GM18507 (cell line): ENCODE measurements around the gene ADAMTS19.
"Not testable (repeated sequence)": the region's sequence is repeated elsewhere in the genome, so short reads cannot be mapped to it uniquely, and the experiment has no call there.

Experiments
- DNase-seq: peaks from one replicate; pipeline ENCODE4 v3.0.0; 2011; ENCODE audit warnings: low read depth; ENCODE audit not compliant: insufficient read length; ENCODE audit errors: extremely low spot score
- FAIRE-seq: peaks from 2 replicates; lab custom pipeline; 2011; peaks lifted over from hg19 to GRCh38; lab: Jason Lieb, UNC

ADAMTS19 gene, protein sequence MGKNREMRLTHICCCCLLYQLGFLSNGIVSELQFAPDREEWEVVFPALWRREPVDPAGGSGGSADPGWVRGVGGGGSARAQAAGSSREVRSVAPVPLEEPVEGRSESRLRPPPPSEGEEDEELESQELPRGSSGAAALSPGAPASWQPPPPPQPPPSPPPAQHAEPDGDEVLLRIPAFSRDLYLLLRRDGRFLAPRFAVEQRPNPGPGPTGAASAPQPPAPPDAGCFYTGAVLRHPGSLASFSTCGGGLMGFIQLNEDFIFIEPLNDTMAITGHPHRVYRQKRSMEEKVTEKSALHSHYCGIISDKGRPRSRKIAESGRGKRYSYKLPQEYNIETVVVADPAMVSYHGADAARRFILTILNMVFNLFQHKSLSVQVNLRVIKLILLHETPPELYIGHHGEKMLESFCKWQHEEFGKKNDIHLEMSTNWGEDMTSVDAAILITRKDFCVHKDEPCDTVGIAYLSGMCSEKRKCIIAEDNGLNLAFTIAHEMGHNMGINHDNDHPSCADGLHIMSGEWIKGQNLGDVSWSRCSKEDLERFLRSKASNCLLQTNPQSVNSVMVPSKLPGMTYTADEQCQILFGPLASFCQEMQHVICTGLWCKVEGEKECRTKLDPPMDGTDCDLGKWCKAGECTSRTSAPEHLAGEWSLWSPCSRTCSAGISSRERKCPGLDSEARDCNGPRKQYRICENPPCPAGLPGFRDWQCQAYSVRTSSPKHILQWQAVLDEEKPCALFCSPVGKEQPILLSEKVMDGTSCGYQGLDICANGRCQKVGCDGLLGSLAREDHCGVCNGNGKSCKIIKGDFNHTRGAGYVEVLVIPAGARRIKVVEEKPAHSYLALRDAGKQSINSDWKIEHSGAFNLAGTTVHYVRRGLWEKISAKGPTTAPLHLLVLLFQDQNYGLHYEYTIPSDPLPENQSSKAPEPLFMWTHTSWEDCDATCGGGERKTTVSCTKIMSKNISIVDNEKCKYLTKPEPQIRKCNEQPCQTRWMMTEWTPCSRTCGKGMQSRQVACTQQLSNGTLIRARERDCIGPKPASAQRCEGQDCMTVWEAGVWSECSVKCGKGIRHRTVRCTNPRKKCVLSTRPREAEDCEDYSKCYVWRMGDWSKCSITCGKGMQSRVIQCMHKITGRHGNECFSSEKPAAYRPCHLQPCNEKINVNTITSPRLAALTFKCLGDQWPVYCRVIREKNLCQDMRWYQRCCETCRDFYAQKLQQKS

GRCh38 chr5:129459777-129460671, at the start of gene ADAMTS19:
Gene ADAMTS19 (plus strand): TSS chr5:129460298. CDS start chr5:129460392, 94 bp downstream.
- FAIRE-seq: no peak
- DNase-seq: no peak

- DNase-seq: no peak
- no peak for FAIRE-seq
These were observed 49.6 kb upstream of the ADAMTS19 start for GRCh38 chr5:129410488-129410887.

DNA sequence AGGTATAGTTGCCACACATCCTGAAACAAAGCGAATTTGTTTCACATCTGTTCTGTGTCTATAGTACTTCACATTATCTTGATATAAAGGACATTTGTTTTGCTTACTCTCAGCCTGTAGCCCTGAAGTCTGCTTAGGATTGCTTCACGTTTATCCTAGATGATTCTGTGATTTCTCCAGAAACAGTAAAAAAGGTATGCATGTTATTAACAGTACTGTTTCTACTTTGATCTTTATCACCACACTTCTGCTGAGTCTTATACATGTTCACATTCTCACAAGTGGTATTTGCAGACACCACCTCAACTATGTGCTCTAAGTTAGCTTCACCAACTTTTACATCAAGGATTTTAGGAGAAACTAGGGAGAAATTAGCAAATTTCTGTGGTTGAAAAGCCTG, 47.4 kb upstream of the ADAMTS19 start:
- DNase-seq: no peak

DNA sequence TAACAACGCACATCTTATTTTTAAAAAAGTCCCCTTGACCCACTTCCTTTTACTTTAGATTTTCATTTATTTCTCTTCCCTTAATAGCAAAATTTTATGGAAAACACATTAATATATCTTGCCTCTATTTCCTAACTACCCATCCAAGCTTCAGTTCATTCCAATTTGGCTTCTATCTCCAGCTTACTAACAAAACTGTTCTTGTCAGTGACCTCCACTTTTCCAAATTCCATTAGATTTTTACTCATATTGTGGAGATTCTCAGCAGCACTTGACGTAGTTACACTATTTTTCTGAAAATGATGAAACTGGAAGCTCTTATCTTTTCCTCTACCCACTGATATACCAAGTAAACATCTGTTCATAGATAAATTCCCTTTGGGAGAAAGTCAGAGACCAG, 46.5 kb upstream of the ADAMTS19 start:
- no peak for FAIRE-seq
- DNase-seq: no peak

More for the DNA sequence above, 47.4 kb upstream of the ADAMTS19 start:
- no peak for FAIRE-seq

DNA sequence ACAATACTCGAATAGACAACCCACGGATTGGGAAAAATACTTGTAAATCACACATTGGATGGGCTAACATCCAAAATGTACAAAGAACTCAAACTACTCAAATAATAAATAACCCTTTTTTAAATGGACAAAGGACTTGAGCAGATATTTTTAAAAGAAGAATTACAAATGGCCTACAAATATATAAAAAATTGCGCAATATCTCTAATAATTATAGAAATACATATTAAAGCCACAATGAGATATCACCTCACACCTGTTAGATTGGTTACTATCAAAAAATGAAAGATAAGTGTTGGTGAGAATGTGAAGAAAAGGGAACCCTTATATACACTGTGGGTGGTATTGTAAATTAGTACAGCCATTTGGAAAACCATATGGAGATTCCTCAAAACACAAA, 40.8 kb upstream of the ADAMTS19 start:
- DNase-seq: no peak
- FAIRE-seq: no peak

DNA sequence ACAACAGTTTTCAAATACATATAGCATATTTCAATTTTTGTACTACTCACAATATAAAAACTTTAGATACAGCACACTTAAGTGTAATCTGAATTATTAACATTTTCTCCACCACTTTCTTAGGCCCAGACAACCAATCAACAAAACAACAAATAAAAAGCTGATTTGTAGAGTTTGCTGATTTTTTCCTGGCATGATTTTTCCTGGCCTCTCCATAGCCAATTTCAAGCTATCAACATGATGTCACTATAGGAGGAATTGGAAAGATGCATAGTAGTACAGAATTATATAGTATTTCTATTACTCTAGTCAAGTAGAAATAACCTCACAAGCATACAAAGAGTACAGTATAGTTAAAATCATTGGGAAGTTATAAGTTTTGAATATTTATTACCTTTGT, 35.1 kb upstream of the ADAMTS19 start:
- DNase-seq: no peak
- FAIRE-seq: no peak

DNA sequence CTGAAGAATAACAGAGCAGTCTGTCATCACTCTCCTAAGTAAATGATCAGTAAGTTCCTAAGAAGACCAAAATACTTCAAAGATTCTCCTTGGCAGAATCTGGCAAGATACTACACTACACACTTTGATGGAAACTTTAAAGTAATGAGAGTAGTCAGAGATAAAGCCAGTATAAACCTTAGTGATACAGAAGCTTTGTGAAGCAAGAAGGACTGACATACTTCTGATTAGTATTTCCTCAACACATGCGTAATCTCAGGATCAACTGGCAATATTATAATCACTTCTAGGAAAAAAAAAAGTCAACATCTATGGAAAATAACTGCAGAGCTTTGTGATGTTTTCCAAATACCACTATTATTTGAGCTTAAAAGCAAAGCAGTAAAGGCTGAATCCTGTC, 34.0 kb upstream of the ADAMTS19 start:
- no peak for FAIRE-seq

DNA sequence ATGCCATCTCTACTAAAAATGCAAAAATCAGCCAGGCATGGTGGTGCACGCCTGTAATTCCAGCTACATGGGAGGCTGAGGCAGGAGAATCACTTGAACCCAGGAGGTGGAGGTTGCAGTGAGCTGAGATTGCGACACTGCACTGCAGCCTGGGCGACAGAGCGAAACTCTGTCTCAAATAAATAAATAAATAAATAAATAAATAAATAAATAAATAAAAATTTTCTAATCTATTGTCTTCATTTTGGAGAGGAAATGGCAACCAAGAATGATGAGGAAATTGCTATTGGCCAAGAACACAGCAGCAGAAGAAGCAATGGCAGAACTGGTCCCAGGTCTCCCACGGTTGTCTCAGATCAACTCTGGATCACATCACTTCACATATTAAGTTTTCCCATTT, 31.5 kb upstream of the ADAMTS19 start:
- FAIRE-seq: not testable (repeated sequence)

More for the DNA sequence above, 34.0 kb upstream of the ADAMTS19 start:
- DNase-seq: no peak

GRCh38 chr5:129431406-129431805, 28.7 kb upstream of the ADAMTS19 start:
- no peak for FAIRE-seq
- DNase-seq: no peak

More for the DNA sequence above, 31.5 kb upstream of the ADAMTS19 start:
- DNase-seq: not testable (repeated sequence)

GRCh38 chr5:129438322-129438721, 21.8 kb upstream of the ADAMTS19 start:
- no peak for FAIRE-seq
- no peak for DNase-seq

DNA sequence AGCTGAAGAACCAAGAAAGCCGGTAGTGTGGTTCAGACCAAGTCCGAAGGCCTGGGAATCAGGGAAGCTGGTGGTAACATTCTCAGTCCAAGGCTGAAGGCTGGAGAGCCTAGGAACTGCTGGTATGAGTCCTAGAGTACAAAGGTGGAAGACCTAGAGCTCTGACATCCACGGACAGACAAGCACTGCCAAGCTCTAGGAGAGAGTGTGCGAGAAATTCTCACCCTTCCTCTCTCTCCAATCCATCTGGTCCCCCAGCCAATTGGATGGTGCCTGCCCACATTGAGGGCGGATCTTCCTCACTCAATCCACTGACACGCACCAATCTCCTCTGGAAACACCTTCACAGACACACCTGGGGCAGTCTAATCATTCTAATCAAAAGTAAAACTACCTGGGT, 19.7 kb upstream of the ADAMTS19 start:
- FAIRE-seq: no peak
- DNase-seq: no peak

DNA sequence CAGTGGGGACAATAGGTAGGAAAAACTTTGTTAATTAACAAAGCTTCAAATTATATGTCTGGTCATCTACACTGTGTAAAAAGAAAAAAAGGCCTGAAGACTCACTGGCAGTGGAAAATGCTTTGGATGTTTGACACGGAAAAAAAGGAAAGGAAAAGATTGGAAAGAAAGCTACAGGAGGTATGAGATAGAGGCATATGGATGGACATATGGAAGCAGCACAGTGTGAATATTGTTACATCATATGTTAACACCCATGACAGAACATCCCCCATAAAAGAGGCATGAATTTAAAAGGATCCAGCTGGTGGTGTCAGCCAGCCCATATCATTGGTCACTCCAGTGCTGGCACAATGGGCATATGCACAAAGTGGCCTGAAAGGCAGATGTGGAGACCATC, 19.0 kb upstream of the ADAMTS19 start:
- FAIRE-seq (no peak), DNase-seq (no peak)

DNA sequence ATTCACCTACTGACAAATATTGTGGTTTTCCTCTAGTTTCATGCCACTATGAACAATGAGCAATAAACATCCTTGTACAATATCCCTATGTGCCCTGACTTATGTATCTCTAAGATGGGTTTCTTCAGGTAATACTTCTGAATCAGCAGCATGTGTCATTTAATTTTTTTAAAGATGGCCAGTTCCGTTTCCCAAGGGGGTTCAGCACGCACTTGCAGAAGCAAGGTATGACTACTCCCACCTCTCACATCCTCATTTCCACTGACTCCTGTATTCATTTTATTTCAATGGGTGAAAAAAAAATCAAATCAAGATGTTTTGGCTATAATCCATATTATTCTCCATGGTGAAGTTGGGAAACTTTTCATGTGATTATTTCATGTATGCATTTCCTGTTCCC, 14.7 kb upstream of the ADAMTS19 start:
- DNase-seq: no peak
- no peak for FAIRE-seq

DNA sequence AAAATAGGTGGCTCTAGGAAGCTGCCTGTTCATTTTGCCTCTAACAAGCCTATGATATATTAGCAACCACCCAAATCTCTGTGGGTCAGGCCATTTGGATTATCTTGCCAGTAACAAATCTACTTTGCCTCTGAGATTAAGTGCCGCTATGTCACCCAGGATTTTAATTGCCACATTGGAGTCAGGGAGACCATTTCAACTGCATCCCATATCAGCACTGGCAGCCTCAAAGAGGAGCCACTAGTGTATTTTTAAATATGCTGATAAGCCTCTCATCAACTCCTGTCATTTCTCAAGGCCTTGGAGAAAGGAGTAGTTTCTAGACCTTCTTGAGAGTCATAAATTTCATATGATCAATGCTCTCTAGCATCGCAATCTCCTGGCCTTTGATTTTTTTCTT, 12.1 kb upstream of the ADAMTS19 start:
- FAIRE-seq: no peak

GRCh38 chr5:129448654-129449053, 11.4 kb upstream of the ADAMTS19 start:
- DNase-seq: no peak
- FAIRE-seq: no peak

More for the DNA sequence above, 12.1 kb upstream of the ADAMTS19 start:
- no peak for DNase-seq

DNA sequence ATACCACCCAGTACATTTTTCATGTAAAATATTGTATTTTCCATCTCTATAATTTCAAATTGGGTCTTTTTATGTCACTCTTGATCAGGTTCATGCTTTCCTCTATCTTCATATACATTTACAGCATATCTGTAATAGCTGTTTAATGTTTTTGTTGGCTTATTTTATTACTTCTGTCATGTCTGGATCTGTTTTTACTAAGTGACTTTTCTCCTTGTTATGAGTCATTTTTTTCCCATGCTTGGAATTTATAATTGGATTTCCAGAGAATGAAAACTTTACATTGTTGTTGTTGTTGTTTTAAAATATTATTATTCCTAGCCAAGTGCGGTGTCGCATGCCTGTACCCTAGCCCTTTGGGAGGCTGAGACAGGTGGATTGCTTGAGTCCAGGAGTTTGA, 5.6 kb upstream of the ADAMTS19 start:
- no peak for DNase-seq

DNA sequence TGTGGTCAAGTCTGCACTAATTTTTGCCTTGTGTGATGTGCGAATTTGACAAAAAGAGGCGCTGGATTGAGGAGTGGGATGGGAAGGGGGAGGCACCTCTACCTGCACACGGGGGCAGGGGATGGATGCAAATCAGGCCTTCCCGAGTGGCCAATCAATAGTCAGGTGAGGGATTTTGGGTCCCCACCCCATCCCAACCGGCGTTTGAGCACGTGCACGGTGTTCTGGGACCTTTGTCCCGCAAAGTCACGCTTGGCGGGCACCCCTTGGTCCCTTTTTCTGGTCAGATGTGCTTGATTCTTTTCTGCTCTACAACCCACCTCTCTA, 685 bp upstream of the ADAMTS19 start:
- no peak for FAIRE-seq
- DNase-seq: no peak

More for the DNA sequence above, 5.6 kb upstream of the ADAMTS19 start:
- FAIRE-seq: no peak

GRCh38 chr5:129460672-129460935, 506 bp downstream of the ADAMTS19 start:
- DNase-seq (no peak), FAIRE-seq (no peak)
